Fibroblast of lung (primary cell): ENCODE measurements around the gene MROH2A.

ENCODE experiments used
- CTCF ChIP-seq, 2 donors: IDR thresholded peaks in 1 of 2; conservative IDR thresholded peaks in 1 of 2; 1 replicate in 1 of 2; 2 replicates in 1 of 2; pipeline ENCODE4 v1.5.1; 2011 to 2012; ENCODE audit warnings: low read length in 2 of 2, control low read depth in 1 of 2, inconsistent platforms in 1 of 2, low read depth in 1 of 2, mild to moderate bottlenecking in 1 of 2
- EZH2 ChIP-seq: IDR thresholded peaks from 2 replicates; pipeline ENCODE4 v1.5.1; 2012; ENCODE audit warnings: low read length, control low read depth, mild to moderate bottlenecking; ENCODE audit errors: missing control alignments

- TF ChIP-seq CTCF (conservative IDR thresholded peaks at IDR 0.05 in 1 of 2, IDR thresholded peaks at IDR 0.05 in 1 of 2; ENCODE audit: low read depth in 1 of 2, low read length in 2 of 2) (no peak), EZH2 (no peak)
Measured at GRCh38 chr2:233760043-233760442, 18.1 kb upstream of the MROH2A start, which contains the start of gene UGT1A1.
